Gastrocnemius medialis (tissue), 4 donors: ENCODE data around the gene OR2J1.

ENCODE experiments used
- CTCF ChIP-seq, 5 experiments: fragments of 450-650 bp in 3 of 5; fragments of 200-600 bp in 2 of 5; sonication (generic) in 2 of 5; IDR thresholded peaks in 4 of 5; conservative IDR thresholded peaks in 1 of 5; 1 replicate in 4 of 5; 2 replicates in 1 of 5; pipeline ENCODE4 v1.5.1; 2016 to 2019; ENCODE audit warnings: antibody characterized with exemption in 5 of 5, mild to moderate bottlenecking in 3 of 5, moderate library complexity in 3 of 5
- POLR2A ChIP-seq, 2 donors: fragments of 450-650 bp; IDR thresholded peaks; one replicate each; pipeline ENCODE4 v1.6.1; 2017; ENCODE audit warnings: antibody characterized with exemption in 2 of 2, mild to moderate bottlenecking in 2 of 2, moderate library complexity in 2 of 2

GRCh38 chr6:29097803-29098202 lies 1.5 kb upstream of the OR2J1 start:
- TF ChIP-seq CTCF (IDR thresholded peaks at IDR 0.05 in 4 of 5, conservative IDR thresholded peaks at IDR 0.05 in 1 of 5), result no peak
- no peak for TF ChIP-seq POLR2A (IDR thresholded peaks at IDR 0.05)
